ENCODE measurements around the gene EIF5AL1. TPM values are rescaled to one million over a fixed set of nuclear protein-coding genes. Genes with fewer than 3 reads are reported as not detected.
"Not testable (repeated sequence)": the region's sequence is repeated elsewhere in the genome, so short reads cannot be mapped to it uniquely, and the experiment has no call there.

The EIF5AL1 gene
- total RNA-seq (2014; rRNA removed; shearing (Covaris generic)) (2.0 and 2.1 TPM in 2 replicates), polyA plus RNA-seq (2016; fragmentation: Nextera tagmentation; extraction: Ambion mirVana) (20.4 and 21.4 TPM in 2 replicates)
- long read RNA-seq, partial matches to known transcripts, result 0 of 1 reads
- long read RNA-seq, other reads (novel, unspliced or antisense), result 0 of 1 reads

DNA sequence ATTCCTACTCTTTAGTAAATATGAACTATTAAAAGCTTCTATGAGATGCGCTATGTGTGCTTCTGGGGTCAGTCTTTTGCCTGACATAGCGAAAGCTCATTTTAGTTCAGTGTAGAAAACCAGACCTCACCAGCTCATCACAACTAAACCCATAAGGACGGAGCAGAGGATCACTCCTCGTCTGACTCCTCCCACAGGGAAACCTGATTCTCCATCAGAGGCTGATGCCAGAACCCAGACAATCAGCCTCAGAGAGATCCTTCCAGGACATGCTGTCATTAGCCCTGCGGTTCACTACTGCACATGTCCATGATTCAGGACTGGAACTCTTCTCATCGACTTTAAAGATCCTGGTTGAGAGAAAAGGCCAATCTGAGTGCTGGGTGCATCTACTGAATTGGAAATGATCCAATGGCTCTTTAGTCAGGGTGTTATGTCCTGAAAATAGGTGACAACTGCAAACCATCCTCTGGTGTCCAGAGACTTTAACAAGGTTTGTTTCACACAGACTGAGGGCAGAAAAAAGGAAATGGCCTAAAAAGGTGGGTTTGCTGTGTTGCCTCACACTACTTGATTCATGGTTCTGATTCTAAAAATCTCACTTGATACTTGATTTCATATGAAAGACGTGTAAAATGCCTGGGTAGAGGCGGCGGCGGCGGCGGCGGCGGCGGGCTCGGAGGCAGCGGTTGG is at the start of gene EIF5AL1:
Gene EIF5AL1, plus strand, starts transcription at position 643 of the 693 bp plus-strand sequence. CDS start 117 bp downstream, outside the sequence.
- not testable (repeated sequence) for H3K4me1 Mint-ChIP-seq; H4K20me1 ChIP-seq (replicated peaks; ENCODE audit: insufficient read depth); H3K9me3 Mint-ChIP-seq; H2AFZ ChIP-seq; H3K79me2 ChIP-seq (replicated peaks; ENCODE audit: insufficient read depth); H3F3A ChIP-seq (replicated peaks; ENCODE audit: low read depth); H3K4me2 ChIP-seq; H3K9me2 ChIP-seq (ENCODE audit: insufficient read depth); H3K4me3 Mint-ChIP-seq; H3K36me3 Mint-ChIP-seq (ENCODE audit: low read depth); H3K27ac Mint-ChIP-seq; H3K27me3 ChIP-seq (ENCODE audit: insufficient read depth); H3K4me1 ChIP-seq (ENCODE audit: insufficient read depth); H3K36me3 ChIP-seq (ENCODE audit: insufficient read depth); H3K4me3 ChIP-seq; H3K27me3 Mint-ChIP-seq (ENCODE audit: insufficient read depth, low read depth, poor library complexity); H3K27ac ChIP-seq (ENCODE audit: low read depth)
- peak; percentile 71 for ATAC-seq
- peak; percentile 19 for DNase-seq (ENCODE audit: low spot score)

- no peak overlapping the region for H3K4me3 ChIP-seq
- Mint-ChIP-seq H3K9me3 (no peaks in the 10 kb centered on the region), H3K4me3 (no peak overlapping the region), H3K27ac (no peak overlapping the region), H3K4me1 (no peaks in the 10 kb centered on the region), H3K27me3 (ENCODE audit: insufficient read depth, low read depth, poor library complexity) (peaks cover 2% of the 10 kb centered on the region), H3K36me3 (ENCODE audit: low read depth) (no peaks in the 10 kb centered on the region)
- H3F3A ChIP-seq (replicated peaks; ENCODE audit: low read depth), result no peaks in the 10 kb centered on the region
- no peaks in the 10 kb centered on the region for H3K79me2 ChIP-seq (replicated peaks; ENCODE audit: insufficient read depth)
- H3K9me2 ChIP-seq (ENCODE audit: insufficient read depth), result no peaks in the 10 kb centered on the region
- H3K27me3 ChIP-seq (ENCODE audit: insufficient read depth), result no peaks in the 10 kb centered on the region
- H2AFZ ChIP-seq, result no peak overlapping the region
- no peak overlapping the region for H3K27ac ChIP-seq (ENCODE audit: low read depth)
- no peaks in the 10 kb centered on the region for H3K36me3 ChIP-seq (ENCODE audit: insufficient read depth)
- DNase-seq (ENCODE audit: low spot score) (no peak), ATAC-seq (no peak)
- H3K4me2 ChIP-seq, result no peak overlapping the region
- no peaks in the 10 kb centered on the region for H4K20me1 ChIP-seq (replicated peaks; ENCODE audit: insufficient read depth)
- H3K4me1 ChIP-seq (ENCODE audit: insufficient read depth), result no peaks in the 10 kb centered on the region
- TF ChIP-seq, protein P1, sequence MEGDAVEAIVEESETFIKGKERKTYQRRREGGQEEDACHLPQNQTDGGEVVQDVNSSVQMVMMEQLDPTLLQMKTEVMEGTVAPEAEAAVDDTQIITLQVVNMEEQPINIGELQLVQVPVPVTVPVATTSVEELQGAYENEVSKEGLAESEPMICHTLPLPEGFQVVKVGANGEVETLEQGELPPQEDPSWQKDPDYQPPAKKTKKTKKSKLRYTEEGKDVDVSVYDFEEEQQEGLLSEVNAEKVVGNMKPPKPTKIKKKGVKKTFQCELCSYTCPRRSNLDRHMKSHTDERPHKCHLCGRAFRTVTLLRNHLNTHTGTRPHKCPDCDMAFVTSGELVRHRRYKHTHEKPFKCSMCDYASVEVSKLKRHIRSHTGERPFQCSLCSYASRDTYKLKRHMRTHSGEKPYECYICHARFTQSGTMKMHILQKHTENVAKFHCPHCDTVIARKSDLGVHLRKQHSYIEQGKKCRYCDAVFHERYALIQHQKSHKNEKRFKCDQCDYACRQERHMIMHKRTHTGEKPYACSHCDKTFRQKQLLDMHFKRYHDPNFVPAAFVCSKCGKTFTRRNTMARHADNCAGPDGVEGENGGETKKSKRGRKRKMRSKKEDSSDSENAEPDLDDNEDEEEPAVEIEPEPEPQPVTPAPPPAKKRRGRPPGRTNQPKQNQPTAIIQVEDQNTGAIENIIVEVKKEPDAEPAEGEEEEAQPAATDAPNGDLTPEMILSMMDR (conservative IDR thresholded peaks at IDR 0.05; ENCODE audit: low read depth in 2 of 2), result no peak
- TF ChIP-seq ZNF114 (CRISPR knock-in tag; IDR thresholded peaks at IDR 0.05) (no peak), POLR2AphosphoS5 (IDR thresholded peaks at IDR 0.05; ENCODE audit: low read depth) (no peak), ZNF331 (CRISPR knock-in tag; IDR thresholded peaks at IDR 0.05; ENCODE audit: low read depth) (no peak), EZH2phosphoT487 (IDR thresholded peaks at IDR 0.05; ENCODE audit: unreplicated experiment) (no peak)
- TF ChIP-seq, protein P2, sequence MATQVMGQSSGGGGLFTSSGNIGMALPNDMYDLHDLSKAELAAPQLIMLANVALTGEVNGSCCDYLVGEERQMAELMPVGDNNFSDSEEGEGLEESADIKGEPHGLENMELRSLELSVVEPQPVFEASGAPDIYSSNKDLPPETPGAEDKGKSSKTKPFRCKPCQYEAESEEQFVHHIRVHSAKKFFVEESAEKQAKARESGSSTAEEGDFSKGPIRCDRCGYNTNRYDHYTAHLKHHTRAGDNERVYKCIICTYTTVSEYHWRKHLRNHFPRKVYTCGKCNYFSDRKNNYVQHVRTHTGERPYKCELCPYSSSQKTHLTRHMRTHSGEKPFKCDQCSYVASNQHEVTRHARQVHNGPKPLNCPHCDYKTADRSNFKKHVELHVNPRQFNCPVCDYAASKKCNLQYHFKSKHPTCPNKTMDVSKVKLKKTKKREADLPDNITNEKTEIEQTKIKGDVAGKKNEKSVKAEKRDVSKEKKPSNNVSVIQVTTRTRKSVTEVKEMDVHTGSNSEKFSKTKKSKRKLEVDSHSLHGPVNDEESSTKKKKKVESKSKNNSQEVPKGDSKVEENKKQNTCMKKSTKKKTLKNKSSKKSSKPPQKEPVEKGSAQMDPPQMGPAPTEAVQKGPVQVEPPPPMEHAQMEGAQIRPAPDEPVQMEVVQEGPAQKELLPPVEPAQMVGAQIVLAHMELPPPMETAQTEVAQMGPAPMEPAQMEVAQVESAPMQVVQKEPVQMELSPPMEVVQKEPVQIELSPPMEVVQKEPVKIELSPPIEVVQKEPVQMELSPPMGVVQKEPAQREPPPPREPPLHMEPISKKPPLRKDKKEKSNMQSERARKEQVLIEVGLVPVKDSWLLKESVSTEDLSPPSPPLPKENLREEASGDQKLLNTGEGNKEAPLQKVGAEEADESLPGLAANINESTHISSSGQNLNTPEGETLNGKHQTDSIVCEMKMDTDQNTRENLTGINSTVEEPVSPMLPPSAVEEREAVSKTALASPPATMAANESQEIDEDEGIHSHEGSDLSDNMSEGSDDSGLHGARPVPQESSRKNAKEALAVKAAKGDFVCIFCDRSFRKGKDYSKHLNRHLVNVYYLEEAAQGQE (IDR thresholded peaks at IDR 0.05; ENCODE audit: unreplicated experiment), result no peak
- TF ChIP-seq, protein P3, sequence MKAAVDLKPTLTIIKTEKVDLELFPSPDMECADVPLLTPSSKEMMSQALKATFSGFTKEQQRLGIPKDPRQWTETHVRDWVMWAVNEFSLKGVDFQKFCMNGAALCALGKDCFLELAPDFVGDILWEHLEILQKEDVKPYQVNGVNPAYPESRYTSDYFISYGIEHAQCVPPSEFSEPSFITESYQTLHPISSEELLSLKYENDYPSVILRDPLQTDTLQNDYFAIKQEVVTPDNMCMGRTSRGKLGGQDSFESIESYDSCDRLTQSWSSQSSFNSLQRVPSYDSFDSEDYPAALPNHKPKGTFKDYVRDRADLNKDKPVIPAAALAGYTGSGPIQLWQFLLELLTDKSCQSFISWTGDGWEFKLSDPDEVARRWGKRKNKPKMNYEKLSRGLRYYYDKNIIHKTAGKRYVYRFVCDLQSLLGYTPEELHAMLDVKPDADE (IDR thresholded peaks at IDR 0.05), result no peak
Measured at GRCh38 chr10:79463578-79464496, 48.5 kb upstream of the EIF5AL1 start.
